ENCODE data around the gene HHIP.

The HHIP gene

GRCh38 chr4:144674711-144675110, 28.8 kb downstream of the HHIP start:
- H3K27ac ChIP-seq: no peak overlapping the region
- TF ChIP-seq ZFX (IDR thresholded peaks at IDR 0.05) (no peak), CTCF (conservative IDR thresholded peaks at IDR 0.05) (no peak)

- no peak for TF ChIP-seq CTCF (conservative IDR thresholded peaks at IDR 0.05)
- TF ChIP-seq ZFX (IDR thresholded peaks at IDR 0.05): no peak
- H3K27ac ChIP-seq: no peak overlapping the region
These were observed 35.9 kb downstream of the HHIP start for GRCh38 chr4:144681806-144682205.

GRCh38 chr4:144683516-144683915, 37.6 kb downstream of the HHIP start:
- no peak overlapping the region for H3K27ac ChIP-seq
- TF ChIP-seq CTCF (conservative IDR thresholded peaks at IDR 0.05) (no peak), ZFX (IDR thresholded peaks at IDR 0.05) (no peak)

- no peak overlapping the region for H3K27ac ChIP-seq
- TF ChIP-seq CTCF (conservative IDR thresholded peaks at IDR 0.05): no peak
These were observed 40.0 kb downstream of the HHIP start for GRCh38 chr4:144685911-144686310.

- no peak overlapping the region for H3K27ac ChIP-seq
- TF ChIP-seq ZFX (IDR thresholded peaks at IDR 0.05) (no peak), CTCF (conservative IDR thresholded peaks at IDR 0.05) (no peak)
These were observed 41.0 kb downstream of the HHIP start for GRCh38 chr4:144686921-144687320.

- TF ChIP-seq ZFX (IDR thresholded peaks at IDR 0.05): no peak
- TF ChIP-seq CTCF (conservative IDR thresholded peaks at IDR 0.05): no peak
- H3K27ac ChIP-seq: no peak overlapping the region
These were observed 41.5 kb downstream of the HHIP start for GRCh38 chr4:144687466-144687865.

GRCh38 chr4:144688035-144688569, 42.1 kb downstream of the HHIP start:
- no peak for TF ChIP-seq CTCF (conservative IDR thresholded peaks at IDR 0.05)
- TF ChIP-seq ZFX (IDR thresholded peaks at IDR 0.05): no peak
- no peak overlapping the region for H3K27ac ChIP-seq
